ENCODE measurements around the gene CHD5.

GRCh38 chr1:6101826-6102531, 78.1 kb downstream of the CHD5 start:
- TF ChIP-seq CTCF (IDR thresholded peaks at IDR 0.05; ENCODE audit: poor library complexity, severe bottlenecking) (no peak), REST (IDR thresholded peaks at IDR 0.05; ENCODE audit: borderline replicate concordance) (no peak), SMC3 (conservative IDR thresholded peaks at IDR 0.05; ENCODE audit: poor library complexity) (no peak), RAD21 (conservative IDR thresholded peaks at IDR 0.05) (no peak)

Data from neural cell (in vitro differentiated cells).